GM12874 (cell line): ENCODE results near the gene ARHGEF7.

ENCODE experiments used
- CTCF ChIP-seq: IDR thresholded peaks from 2 replicates; pipeline ENCODE4 v1.5.1; 2011; ENCODE audit warnings: low read depth, mild to moderate bottlenecking, control low read depth, low read length, moderate library complexity; ENCODE audit not compliant: insufficient read depth

Gene ARHGEF7

GRCh38 chr13:111281751-111282311 lies 166.7 kb downstream of the ARHGEF7 start:
- TF ChIP-seq CTCF, result no peak

GRCh38 chr13:111282425-111282824 lies 167.3 kb downstream of the ARHGEF7 start:
- TF ChIP-seq CTCF, result no peak

- no peak for TF ChIP-seq CTCF
These were observed 167.9 kb downstream of the ARHGEF7 start for GRCh38 chr13:111282997-111283396.

- TF ChIP-seq CTCF, result no peak
These were observed 168.3 kb downstream of the ARHGEF7 start for GRCh38 chr13:111283457-111283856.

GRCh38 chr13:111283991-111284390 lies 168.9 kb downstream of the ARHGEF7 start:
- TF ChIP-seq CTCF, result no peak

- TF ChIP-seq CTCF, result no peak
These were observed 169.5 kb downstream of the ARHGEF7 start for GRCh38 chr13:111284565-111284964.

- TF ChIP-seq CTCF, result no peak
These were observed 171.1 kb downstream of the ARHGEF7 start for GRCh38 chr13:111286162-111286561.
